ENCODE measurements around the gene DRGX.

DNA sequence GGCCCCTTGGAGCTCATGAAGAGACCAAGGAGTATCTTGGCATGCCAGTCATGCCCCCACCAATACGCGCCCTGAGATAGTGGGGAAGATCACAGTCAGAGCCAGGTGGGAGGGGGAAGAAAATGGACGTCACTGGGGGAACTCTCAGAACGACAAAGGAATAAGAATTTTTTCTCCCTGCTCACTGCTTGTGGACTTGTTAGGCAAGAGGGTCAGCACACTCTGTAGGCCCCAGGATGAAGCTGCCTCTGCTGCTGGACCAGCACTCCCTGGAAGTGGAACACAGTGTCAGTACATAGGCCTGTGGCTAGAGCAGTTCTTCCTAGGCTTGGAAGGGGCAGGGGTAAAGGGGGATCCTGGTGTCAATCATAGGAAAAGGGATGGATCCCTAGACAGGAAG is 46.5 kb downstream of the DRGX start:
- TF ChIP-seq, protein P1, sequence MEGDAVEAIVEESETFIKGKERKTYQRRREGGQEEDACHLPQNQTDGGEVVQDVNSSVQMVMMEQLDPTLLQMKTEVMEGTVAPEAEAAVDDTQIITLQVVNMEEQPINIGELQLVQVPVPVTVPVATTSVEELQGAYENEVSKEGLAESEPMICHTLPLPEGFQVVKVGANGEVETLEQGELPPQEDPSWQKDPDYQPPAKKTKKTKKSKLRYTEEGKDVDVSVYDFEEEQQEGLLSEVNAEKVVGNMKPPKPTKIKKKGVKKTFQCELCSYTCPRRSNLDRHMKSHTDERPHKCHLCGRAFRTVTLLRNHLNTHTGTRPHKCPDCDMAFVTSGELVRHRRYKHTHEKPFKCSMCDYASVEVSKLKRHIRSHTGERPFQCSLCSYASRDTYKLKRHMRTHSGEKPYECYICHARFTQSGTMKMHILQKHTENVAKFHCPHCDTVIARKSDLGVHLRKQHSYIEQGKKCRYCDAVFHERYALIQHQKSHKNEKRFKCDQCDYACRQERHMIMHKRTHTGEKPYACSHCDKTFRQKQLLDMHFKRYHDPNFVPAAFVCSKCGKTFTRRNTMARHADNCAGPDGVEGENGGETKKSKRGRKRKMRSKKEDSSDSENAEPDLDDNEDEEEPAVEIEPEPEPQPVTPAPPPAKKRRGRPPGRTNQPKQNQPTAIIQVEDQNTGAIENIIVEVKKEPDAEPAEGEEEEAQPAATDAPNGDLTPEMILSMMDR (IDR thresholded peaks at IDR 0.05; ENCODE audit: insufficient read depth, low read length): no peak
- TF ChIP-seq POLR2AphosphoS5 (IDR thresholded peaks at IDR 0.05; ENCODE audit: low read depth) (no peak), GABPA (IDR thresholded peaks at IDR 0.05; ENCODE audit: low read depth) (no peak)
